GM12864 (cell line): ENCODE data around the gene LNP1.

Experiments used
- DNase-seq: peaks from one replicate; pipeline ENCODE4 v3.0.0-alpha.2; 2011; ENCODE audit warnings: low read depth
- H3K4me3 ChIP-seq: 2 replicates; pipeline ENCODE4 v1.5.1; 2011; ENCODE audit warnings: mild to moderate bottlenecking, low read depth, low read length, control low read depth
- TF ChIP-seq, protein P1 (sequence below): IDR thresholded peaks from 2 replicates; pipeline ENCODE4 v1.5.1; 2011; ENCODE audit warnings: low read depth, mild to moderate bottlenecking, moderate library complexity, low read length, control low read depth, inconsistent platforms; ENCODE audit errors: missing control alignments

The LNP1 gene

DNA sequence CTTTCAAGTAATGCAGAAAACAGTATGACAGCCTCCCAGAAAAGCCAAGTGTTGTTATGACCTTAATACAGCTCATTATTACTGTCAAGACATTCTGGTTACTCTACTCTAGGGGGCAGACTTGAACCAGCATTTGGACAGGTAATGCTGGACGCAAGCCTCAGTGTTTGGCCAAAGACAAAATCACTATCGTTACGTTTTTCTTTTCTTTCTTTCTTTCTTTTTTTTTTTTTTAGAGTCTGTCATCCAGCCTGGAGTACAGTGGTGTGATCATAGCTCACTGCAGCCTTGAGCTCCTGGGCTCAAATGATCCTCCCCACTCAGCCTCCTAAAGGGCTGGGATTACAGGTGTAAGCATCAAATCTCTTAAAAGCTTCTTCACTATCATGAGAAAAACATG lies 61.7 kb downstream of the LNP1 start:
- TF ChIP-seq, protein P1, sequence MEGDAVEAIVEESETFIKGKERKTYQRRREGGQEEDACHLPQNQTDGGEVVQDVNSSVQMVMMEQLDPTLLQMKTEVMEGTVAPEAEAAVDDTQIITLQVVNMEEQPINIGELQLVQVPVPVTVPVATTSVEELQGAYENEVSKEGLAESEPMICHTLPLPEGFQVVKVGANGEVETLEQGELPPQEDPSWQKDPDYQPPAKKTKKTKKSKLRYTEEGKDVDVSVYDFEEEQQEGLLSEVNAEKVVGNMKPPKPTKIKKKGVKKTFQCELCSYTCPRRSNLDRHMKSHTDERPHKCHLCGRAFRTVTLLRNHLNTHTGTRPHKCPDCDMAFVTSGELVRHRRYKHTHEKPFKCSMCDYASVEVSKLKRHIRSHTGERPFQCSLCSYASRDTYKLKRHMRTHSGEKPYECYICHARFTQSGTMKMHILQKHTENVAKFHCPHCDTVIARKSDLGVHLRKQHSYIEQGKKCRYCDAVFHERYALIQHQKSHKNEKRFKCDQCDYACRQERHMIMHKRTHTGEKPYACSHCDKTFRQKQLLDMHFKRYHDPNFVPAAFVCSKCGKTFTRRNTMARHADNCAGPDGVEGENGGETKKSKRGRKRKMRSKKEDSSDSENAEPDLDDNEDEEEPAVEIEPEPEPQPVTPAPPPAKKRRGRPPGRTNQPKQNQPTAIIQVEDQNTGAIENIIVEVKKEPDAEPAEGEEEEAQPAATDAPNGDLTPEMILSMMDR, result peak; percentile 67
- no peak overlapping the region for H3K4me3 ChIP-seq
- DNase-seq, result peak; percentile 21

DNA sequence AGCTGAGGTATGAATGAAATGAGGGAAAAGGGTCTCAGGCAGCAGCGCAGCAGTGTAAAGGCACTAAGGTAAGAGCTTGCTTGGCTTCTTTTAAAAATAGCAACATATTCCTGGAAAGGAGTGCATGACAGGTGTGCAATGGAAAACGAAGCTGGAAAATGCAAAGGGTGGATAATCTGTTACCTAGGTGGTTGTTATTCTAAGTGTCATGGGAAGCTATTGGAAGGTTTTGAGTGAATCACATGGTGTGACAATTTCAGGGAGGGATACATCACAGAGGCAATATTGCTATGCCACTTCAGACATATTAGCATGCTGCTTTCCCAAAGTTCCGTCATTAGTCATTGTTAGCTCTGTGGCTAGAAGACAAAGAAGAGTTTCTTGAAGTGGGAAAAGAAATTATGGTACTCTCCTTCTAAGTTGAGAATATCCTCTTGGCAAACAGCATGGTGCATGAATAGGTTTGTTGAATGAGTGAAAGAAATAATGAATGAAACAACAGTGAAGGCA lies 62.4 kb downstream of the LNP1 start:
- no peak for DNase-seq
- TF ChIP-seq, protein P1, result no peak
- no peak overlapping the region for H3K4me3 ChIP-seq

DNA sequence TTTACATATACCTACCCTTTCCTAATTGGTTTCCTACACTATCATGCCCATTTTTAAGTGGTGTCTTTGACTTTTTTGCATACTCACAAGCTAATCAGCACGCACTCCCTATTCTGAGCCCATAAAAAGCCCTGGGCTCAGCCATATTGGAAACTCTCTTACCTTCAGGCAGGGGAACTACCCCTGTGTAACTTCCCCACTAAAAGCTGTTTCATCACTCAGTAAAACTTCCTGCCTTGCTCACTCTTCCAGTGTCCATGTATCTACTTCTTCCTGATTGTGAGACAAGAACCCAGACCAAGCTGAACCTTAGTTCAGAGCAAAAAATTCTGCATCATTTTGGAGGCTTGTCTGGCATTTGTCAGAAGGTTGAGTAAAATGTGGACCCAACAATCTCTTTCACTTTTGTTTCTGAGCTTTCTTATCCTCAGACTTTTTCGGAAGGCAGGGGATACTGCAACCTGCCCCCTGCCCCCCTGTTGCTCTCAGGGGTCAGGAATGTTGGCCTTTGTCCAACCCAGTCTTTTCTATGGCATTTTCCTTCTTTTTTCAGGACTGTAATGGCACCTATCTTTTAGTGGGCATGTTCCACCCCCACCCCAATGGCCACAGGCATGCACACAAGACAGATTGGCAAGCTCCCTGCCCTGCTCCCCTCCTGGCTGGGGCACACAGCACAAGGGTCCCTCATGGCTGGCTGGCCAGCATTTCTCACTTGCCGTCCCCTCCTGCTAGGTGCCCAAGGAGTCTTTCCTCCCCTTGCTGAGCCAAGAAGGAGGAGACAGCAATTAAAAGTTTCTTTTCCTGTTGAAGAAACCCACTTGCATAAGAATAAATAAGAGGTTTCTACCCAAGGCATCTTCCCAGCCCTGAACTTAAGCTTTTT lies 64.8 kb downstream of the LNP1 start:
- TF ChIP-seq, protein P1, result no peak
- DNase-seq, result no peak
- H3K4me3 ChIP-seq, result no peak overlapping the region

DNA sequence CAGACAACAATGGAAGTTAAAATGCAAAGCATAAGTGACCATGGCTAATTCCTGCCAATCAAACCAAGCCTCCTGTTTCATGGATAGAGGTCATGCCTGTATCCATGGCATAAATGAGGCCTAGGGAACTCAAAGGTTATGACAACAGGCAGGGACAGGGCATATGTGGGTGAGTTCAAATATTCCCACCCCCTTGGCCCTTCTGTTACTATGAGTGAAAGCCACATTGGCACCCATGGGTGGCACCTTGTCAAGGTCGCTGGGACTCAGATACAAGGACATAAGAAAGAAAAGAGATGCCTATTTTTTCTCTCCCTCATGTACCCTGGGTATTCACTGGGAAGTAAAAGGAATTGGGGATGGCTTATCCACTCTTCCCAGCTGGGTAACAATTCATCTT lies 65.8 kb downstream of the LNP1 start:
- TF ChIP-seq, protein P1, result no peak
- DNase-seq, result no peak
- no peak overlapping the region for H3K4me3 ChIP-seq

DNA sequence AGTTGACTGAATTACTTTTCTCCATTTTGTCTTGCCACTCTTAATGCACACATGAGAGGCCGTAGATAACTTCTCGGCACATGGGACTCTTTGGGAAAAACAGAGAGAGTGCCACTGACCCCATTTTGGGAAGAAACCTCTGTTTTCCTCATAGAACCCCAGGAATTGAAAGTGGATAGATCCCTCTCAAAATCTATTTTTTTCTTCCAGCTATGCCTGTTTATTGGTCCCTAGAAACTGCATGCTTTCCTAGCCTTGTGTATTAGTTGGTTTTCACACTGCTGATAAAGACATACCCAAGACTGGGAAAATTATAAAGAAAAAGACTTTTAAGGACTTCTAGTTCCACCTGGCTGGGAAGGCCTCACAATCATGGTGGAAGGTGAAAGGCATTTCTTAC lies 67.3 kb downstream of the LNP1 start:
- DNase-seq, result no peak
- TF ChIP-seq, protein P1, result no peak
- H3K4me3 ChIP-seq, result no peak overlapping the region

DNA sequence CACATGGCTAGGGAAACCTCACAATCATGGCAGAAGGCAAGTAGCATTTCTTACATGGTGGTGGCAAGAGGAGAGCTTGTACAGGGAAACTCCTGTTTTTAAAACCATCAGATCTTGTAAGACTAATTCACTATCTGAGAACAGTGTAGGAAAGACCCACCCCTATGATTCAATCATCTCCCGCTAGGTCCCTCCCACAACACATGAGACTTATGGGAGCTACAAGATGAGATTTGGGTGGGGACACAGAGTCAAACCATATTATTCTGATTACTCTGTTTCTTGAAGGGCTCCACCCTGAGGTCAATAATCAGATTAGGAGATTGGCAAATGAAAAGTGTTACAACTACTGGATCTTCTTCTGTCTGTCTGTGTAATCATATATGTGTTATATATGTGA lies 69.6 kb downstream of the LNP1 start:
- TF ChIP-seq, protein P1, result no peak
- no peak overlapping the region for H3K4me3 ChIP-seq
- no peak for DNase-seq
